ENCODE data around the gene RPL32. TPM values are rescaled to one million over a fixed set of nuclear protein-coding genes. Genes with fewer than 3 reads are reported as not detected.

The RPL32 gene
- total RNA-seq, 1 donor from 2014 or later = 1,520 TPM

GRCh38 chr3:12833222-12834161 is 7.9 kb downstream of the RPL32 start:
- DNase-seq (ENCODE audit: low spot score) = no peak

GRCh38 chr3:12832350-12833221 is 8.8 kb downstream of the RPL32 start:
- DNase-seq (ENCODE audit: low spot score) = no peak

GRCh38 chr3:12831301-12831866 is 10.0 kb downstream of the RPL32 start:
- DNase-seq (ENCODE audit: low spot score) = no peak

- no peak for DNase-seq (ENCODE audit: low spot score)
Observed at GRCh38 chr3:12830785-12831156, 10.6 kb downstream of the RPL32 start.

GRCh38 chr3:12829886-12830784 is 11.2 kb downstream of the RPL32 start:
- no peak for DNase-seq (ENCODE audit: low spot score)

GRCh38 chr3:12829404-12829803 is 12.0 kb downstream of the RPL32 start:
- no peak for DNase-seq (ENCODE audit: low spot score)

GRCh38 chr3:12828751-12829150 is 12.6 kb downstream of the RPL32 start:
- no peak for DNase-seq (ENCODE audit: low spot score)

- no peak for DNase-seq (ENCODE audit: low spot score)
Observed at GRCh38 chr3:12825156-12825555, 16.2 kb downstream of the RPL32 start.

- DNase-seq (ENCODE audit: low spot score) = no peak
Observed at GRCh38 chr3:12824299-12824698, 17.1 kb downstream of the RPL32 start.

- no peak for DNase-seq (ENCODE audit: low spot score)
Observed at GRCh38 chr3:12822725-12823373, 18.5 kb downstream of the RPL32 start.

- DNase-seq (ENCODE audit: low spot score) = no peak
Observed at GRCh38 chr3:12818773-12819172, 22.6 kb downstream of the RPL32 start.

GRCh38 chr3:12818273-12818672 is 23.1 kb downstream of the RPL32 start:
- DNase-seq (ENCODE audit: low spot score) = no peak

GRCh38 chr3:12817343-12817710 is 24.0 kb downstream of the RPL32 start:
- DNase-seq (ENCODE audit: low spot score) = no peak

GRCh38 chr3:12816521-12817342 is 24.6 kb downstream of the RPL32 start:
- no peak for DNase-seq (ENCODE audit: low spot score)

- DNase-seq (ENCODE audit: low spot score) = no peak
Observed at GRCh38 chr3:12815719-12816118, 25.6 kb downstream of the RPL32 start.

GRCh38 chr3:12815078-12815477 is 26.3 kb downstream of the RPL32 start:
- no peak for DNase-seq (ENCODE audit: low spot score)

GRCh38 chr3:12813967-12814366 is 27.4 kb downstream of the RPL32 start:
- DNase-seq (ENCODE audit: low spot score) = no peak

- no peak for DNase-seq (ENCODE audit: low spot score)
Observed at GRCh38 chr3:12812812-12813211, 28.6 kb downstream of the RPL32 start.

GRCh38 chr3:12810961-12811360 is 30.4 kb downstream of the RPL32 start:
- DNase-seq (ENCODE audit: low spot score) = no peak

Measured in mesenteric fat pad (tissue), 1 donor.